ENCODE results near the gene ZNF532. TPM values are rescaled to one million over a fixed set of nuclear protein-coding genes. Genes with fewer than 3 reads are reported as not detected.
A peak's percentile ranks its signal among the peaks of the same experiment; 100 is the strongest.
"Not testable (repeated sequence)": the region's sequence is repeated elsewhere in the genome, so short reads cannot be mapped to it uniquely, and the experiment has no call there.

The ZNF532 gene
- polyA plus RNA-seq, 10 donors: 55.5 to 79.3 (median 68.5) TPM

GRCh38 chr18:58845928-58846724 lies 18.6 kb upstream of the ZNF532 start:
- no peak for DNase-seq

GRCh38 chr18:58847383-58848071 lies 17.1 kb upstream of the ZNF532 start:
- DNase-seq: peak in 1 of 3 donors; percentile 75

- DNase-seq: no peak
These were observed 16.0 kb upstream of the ZNF532 start for GRCh38 chr18:58848685-58849084.

- DNase-seq: peak in 1 of 3 donors; percentile 68
These were observed 13.7 kb upstream of the ZNF532 start for GRCh38 chr18:58850786-58851469.

- DNase-seq: peak in 1 of 3 donors; percentile 52
These were observed 12.8 kb upstream of the ZNF532 start for GRCh38 chr18:58851856-58852255.

- no peak for DNase-seq
These were observed 12.0 kb upstream of the ZNF532 start for GRCh38 chr18:58852629-58853028.

- peak in 1 of 3 donors; percentile 81 for DNase-seq
These were observed 11.1 kb upstream of the ZNF532 start for GRCh38 chr18:58853561-58853960.

GRCh38 chr18:58855521-58855920 lies 9.2 kb upstream of the ZNF532 start:
- DNase-seq: not testable (repeated sequence)

GRCh38 chr18:58856881-58857280 lies 7.8 kb upstream of the ZNF532 start:
- no peak for DNase-seq

GRCh38 chr18:58858591-58859468 lies 5.8 kb upstream of the ZNF532 start:
- DNase-seq: peak in 2 of 3 donors; percentile 72 to 86

- DNase-seq: peak in 1 of 3 donors; percentile 56
These were observed 4.8 kb upstream of the ZNF532 start for GRCh38 chr18:58859907-58860306.

- peak in 1 of 3 donors; percentile 62 for DNase-seq
These were observed 3.9 kb upstream of the ZNF532 start for GRCh38 chr18:58860747-58861231.

- DNase-seq: peak in 1 of 3 donors; percentile 46
These were observed 3.3 kb upstream of the ZNF532 start for GRCh38 chr18:58861353-58861752.

- DNase-seq: no peak
These were observed 2.8 kb upstream of the ZNF532 start for GRCh38 chr18:58861861-58862301.

GRCh38 chr18:58862356-58862755 lies 2.3 kb upstream of the ZNF532 start:
- no peak for DNase-seq

- DNase-seq: peak in 1 of 3 donors; percentile 85
These were observed 1.7 kb upstream of the ZNF532 start for GRCh38 chr18:58862851-58863538.

- peak in 1 of 3 donors; percentile 81 for DNase-seq
These were observed 1.0 kb upstream of the ZNF532 start for GRCh38 chr18:58863539-58864145.

GRCh38 chr18:58865033-58865590 lies 435 bp downstream of the ZNF532 start:
- no peak for DNase-seq

- DNase-seq: no peak
These were observed 1.0 kb downstream of the ZNF532 start for GRCh38 chr18:58865701-58866065.

Data from muscle of back (tissue), 11 donors.